GM12874 (cell line): Measurements from ENCODE around the gene ZNF574.

Experiments
- CTCF ChIP-seq: IDR thresholded peaks from 2 replicates; pipeline ENCODE4 v1.5.1; 2011; ENCODE audit warnings: low read depth, mild to moderate bottlenecking, control low read depth, low read length, moderate library complexity; ENCODE audit not compliant: insufficient read depth

The ZNF574 gene

GRCh38 chr19:42110658-42111057 is 34.7 kb downstream of the ZNF574 start:
- no peak for TF ChIP-seq CTCF

- TF ChIP-seq CTCF = no peak
Measured at GRCh38 chr19:42111384-42111783, 35.4 kb downstream of the ZNF574 start.

- TF ChIP-seq CTCF = no peak
Measured at GRCh38 chr19:42111811-42112210, 35.8 kb downstream of the ZNF574 start.

- TF ChIP-seq CTCF = peak; percentile 30; the same call in 1 of the 2 replicates
Measured at GRCh38 chr19:42113641-42114348, 37.8 kb downstream of the ZNF574 start.

GRCh38 chr19:42114412-42114811 is 38.4 kb downstream of the ZNF574 start:
- TF ChIP-seq CTCF = no peak

GRCh38 chr19:42115219-42115618 is 39.3 kb downstream of the ZNF574 start:
- no peak for TF ChIP-seq CTCF

- no peak for TF ChIP-seq CTCF
Measured at GRCh38 chr19:42115705-42116104, 39.7 kb downstream of the ZNF574 start.
